ENCODE results near the gene FBXO42.

GRCh38 chr1:16376971-16377370, 24.7 kb upstream of the FBXO42 start:
- TF ChIP-seq, protein P1, sequence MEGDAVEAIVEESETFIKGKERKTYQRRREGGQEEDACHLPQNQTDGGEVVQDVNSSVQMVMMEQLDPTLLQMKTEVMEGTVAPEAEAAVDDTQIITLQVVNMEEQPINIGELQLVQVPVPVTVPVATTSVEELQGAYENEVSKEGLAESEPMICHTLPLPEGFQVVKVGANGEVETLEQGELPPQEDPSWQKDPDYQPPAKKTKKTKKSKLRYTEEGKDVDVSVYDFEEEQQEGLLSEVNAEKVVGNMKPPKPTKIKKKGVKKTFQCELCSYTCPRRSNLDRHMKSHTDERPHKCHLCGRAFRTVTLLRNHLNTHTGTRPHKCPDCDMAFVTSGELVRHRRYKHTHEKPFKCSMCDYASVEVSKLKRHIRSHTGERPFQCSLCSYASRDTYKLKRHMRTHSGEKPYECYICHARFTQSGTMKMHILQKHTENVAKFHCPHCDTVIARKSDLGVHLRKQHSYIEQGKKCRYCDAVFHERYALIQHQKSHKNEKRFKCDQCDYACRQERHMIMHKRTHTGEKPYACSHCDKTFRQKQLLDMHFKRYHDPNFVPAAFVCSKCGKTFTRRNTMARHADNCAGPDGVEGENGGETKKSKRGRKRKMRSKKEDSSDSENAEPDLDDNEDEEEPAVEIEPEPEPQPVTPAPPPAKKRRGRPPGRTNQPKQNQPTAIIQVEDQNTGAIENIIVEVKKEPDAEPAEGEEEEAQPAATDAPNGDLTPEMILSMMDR (IDR thresholded peaks at IDR 0.05) = no peak
- no peak for TF ChIP-seq POLR2A (IDR thresholded peaks at IDR 0.05)
